SIG-M5 treated with dmso at 0.1 percent for 504 hours (cell line): ENCODE data around the gene TNFSF10.

Experiments
- DNase-seq: peaks from one replicate; lab custom pipeline; 2025; ENCODE audit not compliant: unreplicated experiment; lab: John Stamatoyannopoulos, UW

The TNFSF10 gene

GRCh38 chr3:172461530-172462138, 61.6 kb downstream of the TNFSF10 start:
- peak; percentile 74 for DNase-seq

- DNase-seq, result no peak
Measured at GRCh38 chr3:172456404-172456803, 66.8 kb downstream of the TNFSF10 start.
